Progenitor cell of endocrine pancreas (in vitro differentiated cells): ENCODE measurements around the gene PIKFYVE. TPM values are rescaled to one million over a fixed set of nuclear protein-coding genes. Genes with fewer than 3 reads are reported as not detected.
"Not testable (repeated sequence)": the region's sequence is repeated elsewhere in the genome, so short reads cannot be mapped to it uniquely, and the experiment has no call there.

Experiments
- DNase-seq: peaks from one replicate; pipeline ENCODE4 v3.0.0; 2021; ENCODE audit warnings: low spot score; ENCODE audit not compliant: unreplicated experiment
- H3K27ac Mint-ChIP-seq: 2 replicates; pipeline ENCODE4 v1.8.0; 2021; ENCODE audit warnings: mild to moderate bottlenecking, moderate library complexity, mixed read lengths
- H3K27me3 Mint-ChIP-seq: 2 replicates; pipeline ENCODE4 v1.8.0; 2021; ENCODE audit warnings: mixed read lengths
- H3K36me3 Mint-ChIP-seq: 2 replicates; pipeline ENCODE4 v1.8.0; 2022; ENCODE audit warnings: mixed read lengths; ENCODE audit not compliant: insufficient read depth
- H3K4me1 Mint-ChIP-seq: 2 replicates; pipeline ENCODE4 v1.8.0; 2021; ENCODE audit warnings: low read depth, mixed read lengths
- H3K4me3 Mint-ChIP-seq: 2 replicates; pipeline ENCODE4 v1.8.0; 2021; ENCODE audit warnings: low read depth, mild to moderate bottlenecking, moderate library complexity, mixed read lengths
- H3K9me3 Mint-ChIP-seq: 2 replicates; pipeline ENCODE4 v1.8.0; 2021; ENCODE audit warnings: low read depth, mixed read lengths
- total RNA-seq: library from RNA; stranded (reverse); gene quantifications from 2 replicates; pipeline ENCODE4 v1.2.1, GENCODE V29; 2021
- TF ChIP-seq, protein P1 (sequence below): fragments of 200-600 bp; sonication (generic); IDR thresholded peaks from one replicate; pipeline ENCODE4 v1.5.0; 2021; ENCODE audit warnings: antibody characterized with exemption, mild to moderate bottlenecking; ENCODE audit not compliant: unreplicated experiment

PIKFYVE gene
- total RNA-seq, 1 donor from 2014 or later, result 38.4 TPM

DNA sequence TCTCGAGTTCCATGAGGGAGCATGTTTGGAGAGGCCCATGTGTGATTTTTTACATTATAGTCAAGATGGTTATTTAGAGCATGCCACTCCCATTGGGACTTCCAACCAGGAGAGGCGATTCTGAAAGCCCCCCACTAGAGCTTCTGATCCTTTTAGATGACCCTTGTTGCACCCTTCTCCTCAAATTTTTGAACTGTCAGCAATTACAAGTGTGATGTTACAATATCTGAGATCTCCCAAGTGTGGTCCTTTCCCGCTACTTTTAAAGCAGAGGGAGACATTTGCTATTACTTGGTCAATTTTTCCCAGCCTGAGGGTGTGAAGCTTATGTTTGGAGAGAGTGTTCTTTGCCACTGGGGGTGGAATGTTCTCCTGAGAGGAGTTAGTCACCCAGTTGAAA, 123.9 kb downstream of the PIKFYVE start:
- Mint-ChIP-seq H3K27me3 (no peaks in the 10 kb centered on the region), H3K4me1 (no peaks in the 10 kb centered on the region), H3K27ac (no peak overlapping the region), H3K9me3 (peaks cover 14% of the 10 kb centered on the region), H3K36me3 (no peaks in the 10 kb centered on the region), H3K4me3 (no peak overlapping the region)
- TF ChIP-seq, protein P1, sequence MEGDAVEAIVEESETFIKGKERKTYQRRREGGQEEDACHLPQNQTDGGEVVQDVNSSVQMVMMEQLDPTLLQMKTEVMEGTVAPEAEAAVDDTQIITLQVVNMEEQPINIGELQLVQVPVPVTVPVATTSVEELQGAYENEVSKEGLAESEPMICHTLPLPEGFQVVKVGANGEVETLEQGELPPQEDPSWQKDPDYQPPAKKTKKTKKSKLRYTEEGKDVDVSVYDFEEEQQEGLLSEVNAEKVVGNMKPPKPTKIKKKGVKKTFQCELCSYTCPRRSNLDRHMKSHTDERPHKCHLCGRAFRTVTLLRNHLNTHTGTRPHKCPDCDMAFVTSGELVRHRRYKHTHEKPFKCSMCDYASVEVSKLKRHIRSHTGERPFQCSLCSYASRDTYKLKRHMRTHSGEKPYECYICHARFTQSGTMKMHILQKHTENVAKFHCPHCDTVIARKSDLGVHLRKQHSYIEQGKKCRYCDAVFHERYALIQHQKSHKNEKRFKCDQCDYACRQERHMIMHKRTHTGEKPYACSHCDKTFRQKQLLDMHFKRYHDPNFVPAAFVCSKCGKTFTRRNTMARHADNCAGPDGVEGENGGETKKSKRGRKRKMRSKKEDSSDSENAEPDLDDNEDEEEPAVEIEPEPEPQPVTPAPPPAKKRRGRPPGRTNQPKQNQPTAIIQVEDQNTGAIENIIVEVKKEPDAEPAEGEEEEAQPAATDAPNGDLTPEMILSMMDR, result no peak
- no peak for DNase-seq

GRCh38 chr2:208392300-208392699, 126.2 kb downstream of the PIKFYVE start:
- Mint-ChIP-seq H3K27me3 (no peaks in the 10 kb centered on the region), H3K4me3 (no peak overlapping the region), H3K27ac (no peak overlapping the region), H3K36me3 (peaks cover 2% of the 10 kb centered on the region), H3K9me3 (peaks cover 20% of the 10 kb centered on the region), H3K4me1 (no peaks in the 10 kb centered on the region)
- TF ChIP-seq, protein P1, result peak; percentile 11
- DNase-seq, result no peak

GRCh38 chr2:208396796-208397195, 130.7 kb downstream of the PIKFYVE start:
- not testable (repeated sequence) for H3K4me1 Mint-ChIP-seq, H3K4me3 Mint-ChIP-seq, H3K27ac Mint-ChIP-seq, H3K27me3 Mint-ChIP-seq, DNase-seq, H3K36me3 Mint-ChIP-seq
- H3K9me3 Mint-ChIP-seq, result peaks cover 14% of the 10 kb centered on the region

DNA sequence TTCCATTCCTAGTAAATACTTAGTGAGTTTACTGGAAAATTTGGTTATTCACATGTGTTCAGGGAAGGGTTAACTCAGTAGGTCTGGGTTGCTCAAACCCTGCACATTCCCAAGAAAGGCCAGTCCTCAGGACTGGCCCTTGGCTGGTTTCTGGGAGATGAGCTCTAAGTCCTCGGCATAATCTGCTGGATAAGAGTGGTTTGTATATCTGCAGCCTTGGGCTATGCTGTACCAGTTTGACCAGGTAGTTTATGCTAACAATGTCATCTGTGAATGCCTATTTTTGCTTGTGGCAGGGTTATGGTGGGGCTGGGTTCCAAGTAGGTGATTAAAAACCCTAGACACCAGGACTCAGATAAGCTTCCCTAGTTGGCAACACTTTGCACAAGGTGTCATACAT, 133.1 kb downstream of the PIKFYVE start:
- no peaks in the 10 kb centered on the region for H3K4me1 Mint-ChIP-seq
- no peak overlapping the region for H3K27ac Mint-ChIP-seq
- peaks cover 24% of the 10 kb centered on the region for H3K27me3 Mint-ChIP-seq
- H3K9me3 Mint-ChIP-seq, result peaks cover 6% of the 10 kb centered on the region
- TF ChIP-seq, protein P1, result no peak
- H3K4me3 Mint-ChIP-seq, result no peak overlapping the region
- DNase-seq, result no peak
- H3K36me3 Mint-ChIP-seq, result peaks cover 2% of the 10 kb centered on the region

DNA sequence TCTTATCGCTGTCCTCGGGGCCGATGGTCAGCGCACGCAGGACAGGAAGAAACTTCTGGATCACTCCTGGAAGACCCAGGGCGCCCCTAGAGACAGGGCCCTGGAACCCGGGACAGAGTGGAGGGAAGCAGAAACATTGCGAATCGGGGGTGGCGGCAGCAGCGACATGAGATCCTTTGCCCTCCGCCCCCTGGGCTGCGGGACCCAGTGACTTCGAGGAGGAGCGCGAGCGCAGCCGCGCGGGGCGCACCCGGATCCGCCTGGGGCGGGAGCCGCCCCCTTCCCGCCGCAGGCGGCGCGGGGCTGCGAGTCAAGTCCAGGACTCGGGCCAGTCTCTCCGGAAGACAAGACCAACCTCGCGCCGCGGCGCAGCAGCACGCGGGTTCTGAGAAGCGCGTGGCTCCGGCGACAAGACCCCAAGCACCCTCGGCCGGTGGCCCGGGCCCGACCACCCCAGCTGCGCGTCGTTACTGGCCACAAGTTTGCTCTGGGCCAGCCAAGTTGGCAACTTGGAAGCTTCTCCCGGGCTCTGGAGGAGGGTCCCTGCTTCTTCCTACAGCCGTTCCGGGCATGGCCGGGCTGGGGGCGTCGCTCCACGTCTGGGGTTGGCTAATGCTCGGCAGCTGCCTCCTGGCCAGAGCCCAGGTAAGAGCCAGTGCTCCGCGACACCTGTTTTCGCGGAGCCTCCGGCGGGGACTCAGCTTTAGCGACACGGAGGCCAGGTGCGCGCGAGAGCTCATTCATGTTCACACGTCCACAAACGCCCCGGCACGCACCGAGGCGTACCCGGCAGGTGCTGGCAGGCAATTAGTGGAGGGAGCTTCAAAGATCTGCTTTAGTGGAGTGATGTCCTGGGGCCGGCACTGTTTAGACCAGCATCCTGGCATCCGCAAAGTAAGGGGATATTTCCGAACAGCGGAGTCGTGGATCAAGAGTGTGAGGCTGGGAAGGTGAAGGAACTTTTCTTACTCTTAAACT, 140.7 kb downstream of the PIKFYVE start, which contains the start of gene PTH2R:
Gene PTH2R, plus strand, starts transcription at position 319 of the 978 bp plus-strand sequence. Its CDS starts 252 bp downstream, at position 571.
- H3K4me3 Mint-ChIP-seq, result peak within 1 kb of the TSS; percentile 63
- peaks cover 4% of the 10 kb centered on the region for H3K4me1 Mint-ChIP-seq
- TF ChIP-seq, protein P1, result no peak

More for the DNA sequence above, 140.7 kb downstream of the PIKFYVE start, which contains the start of gene PTH2R:
- Mint-ChIP-seq H3K27me3 (peaks cover 42% of the 10 kb centered on the region), H3K27ac (peak within 1 kb of the TSS; percentile 63), H3K36me3 (no peaks in the 10 kb centered on the region), H3K9me3 (no peaks in the 10 kb centered on the region)
- peak; percentile 20 for DNase-seq
